Hematopoietic multipotent progenitor cell treated with erythropoietin and hydrocortisone succinate and interleukin-3 and kit ligand, for 6 days (in vitro differentiated cells): ENCODE measurements around the gene CTU1.
A peak's percentile ranks its signal among the peaks of the same experiment; 100 is the strongest.

Experiments used
- DNase-seq: peaks from one replicate; pipeline ENCODE4 v3.0.0-alpha.2; 2015

The CTU1 gene

GRCh38 chr19:51131780-51132680 is 23.8 kb upstream of the CTU1 start:
- peak; percentile 74 for DNase-seq

- no peak for DNase-seq
Observed at GRCh38 chr19:51129716-51130115, 21.5 kb upstream of the CTU1 start.

GRCh38 chr19:51128227-51128626 is 20.0 kb upstream of the CTU1 start:
- no peak for DNase-seq

- peak; percentile 50 for DNase-seq
Observed at GRCh38 chr19:51127755-51128154, 19.5 kb upstream of the CTU1 start.

- no peak for DNase-seq
Observed at GRCh38 chr19:51127032-51127431, 18.8 kb upstream of the CTU1 start.

GRCh38 chr19:51125421-51126075 is 17.3 kb upstream of the CTU1 start:
- no peak for DNase-seq

- no peak for DNase-seq
Observed at GRCh38 chr19:51124729-51125128, 16.5 kb upstream of the CTU1 start, which contains the start of gene SIGLEC9. TSS of gene SIGLEC9 (plus strand) at chr19:51124906. CDS start at chr19:51124975, 69 bp downstream.

- DNase-seq: no peak
Observed at GRCh38 chr19:51124216-51124615, 16.0 kb upstream of the CTU1 start.

GRCh38 chr19:51123802-51124201 is 15.6 kb upstream of the CTU1 start:
- no peak for DNase-seq

- peak; percentile 52 for DNase-seq
Observed at GRCh38 chr19:51123381-51123800, 15.2 kb upstream of the CTU1 start.

- DNase-seq: no peak
Observed at GRCh38 chr19:51122112-51122981, 14.1 kb upstream of the CTU1 start.

- DNase-seq: no peak
Observed at GRCh38 chr19:51121257-51121656, 13.0 kb upstream of the CTU1 start.

GRCh38 chr19:51120160-51120559 is 12.0 kb upstream of the CTU1 start:
- DNase-seq: no peak

- no peak for DNase-seq
Observed at GRCh38 chr19:51119611-51120010, 11.4 kb upstream of the CTU1 start.

GRCh38 chr19:51119101-51119500 is 10.9 kb upstream of the CTU1 start:
- DNase-seq: no peak

GRCh38 chr19:51116736-51117286 is 8.6 kb upstream of the CTU1 start:
- DNase-seq: no peak

- DNase-seq: no peak
Observed at GRCh38 chr19:51114087-51114729, 6.0 kb upstream of the CTU1 start.

GRCh38 chr19:51111606-51112005 is 3.4 kb upstream of the CTU1 start:
- no peak for DNase-seq

- DNase-seq: no peak
Observed at GRCh38 chr19:51110666-51110971, 2.4 kb upstream of the CTU1 start.

GRCh38 chr19:51108805-51109146 is 567 bp upstream of the CTU1 start:
- DNase-seq: no peak

- no peak for DNase-seq
Observed at GRCh38 chr19:51107406-51108065, 673 bp downstream of the CTU1 start.

- no peak for DNase-seq
Observed at GRCh38 chr19:51103926-51104341, 4.3 kb downstream of the CTU1 start.
